Thoracic aorta (tissue), 2 donors: ENCODE data around the gene ZFP57. TPM values are rescaled to one million over a fixed set of nuclear protein-coding genes. Genes with fewer than 3 reads are reported as not detected.
A peak's percentile ranks its signal among the peaks of the same experiment; 100 is the strongest.

Experiments
- ATAC-seq: fragments of 150-250 bp; one replicate; pipeline ENCODE4 v1.8.0; 2017; ENCODE audit warnings: low read depth; ENCODE audit not compliant: insufficient number of reproducible peaks, low FRiP score
- DNase-seq: peaks from one replicate; pipeline ENCODE4 v3.0.0-alpha.2; 2020; ENCODE audit warnings: low spot score
- H3K27ac ChIP-seq, 2 donors: fragments of 200-600 bp; sonication (generic); 1 replicate in 1 of 2; 2 replicates in 1 of 2; pipeline ENCODE4 v1.5.1; 2016; ENCODE audit warnings: mild to moderate bottlenecking in 2 of 2, moderate library complexity in 2 of 2
- H3K27me3 ChIP-seq: fragments of 200-600 bp; sonication (generic); replicated peaks from 2 replicates; pipeline ENCODE4 v1.6.0; 2016; ENCODE audit warnings: mild to moderate bottlenecking; ENCODE audit not compliant: insufficient read depth
- H3K36me3 ChIP-seq: fragments of 200-600 bp; sonication (generic); one replicate; pipeline ENCODE4 v1.5.1; 2016
- H3K4me1 ChIP-seq, 2 donors: fragments of 200-600 bp; sonication (generic); 1 replicate in 1 of 2; 2 replicates in 1 of 2; pipeline versions ENCODE4 v1.5.1 to v1.6.0; 2016; ENCODE audit warnings: low read depth in 2 of 2, mild to moderate bottlenecking in 1 of 2; ENCODE audit not compliant: control insufficient read depth in 1 of 2
- H3K4me3 ChIP-seq: fragments of 200-600 bp; sonication (generic); 2 replicates; pipeline ENCODE4 v1.5.1; 2016; ENCODE audit warnings: mild to moderate bottlenecking
- H3K9me3 ChIP-seq: fragments of 200-600 bp; sonication (generic); 2 replicates; pipeline ENCODE4 v1.5.1; 2016
- CTCF ChIP-seq: fragments of 200-600 bp; sonication (generic); IDR thresholded peaks from one replicate; pipeline ENCODE4 v1.5.1; 2019; ENCODE audit warnings: antibody characterized with exemption
- total RNA-seq, 2 donors: library from RNA; depleted of rRNA; stranded (reverse); fragments of >200 nt; gene quantifications; one replicate each; pipeline versions ENCODE4 v1.1.0 to v1.2.3, GENCODE V29; 2016

ZFP57 gene
- total RNA-seq: 1 to 10 TPM in 1 of 2 donors, not detected in 1; 3.2 TPM

GRCh38 chr6:29680904-29681303 lies at the start of gene ZFP57:
ZFP57 (minus strand) TSS chr6:29681152; CDS start chr6:29677003, 4,149 bp downstream.
- TF ChIP-seq CTCF: no peak
- peak within 1 kb of the TSS; percentile 58 for H3K4me3 ChIP-seq
- ATAC-seq: no peak

GRCh38 chr6:29730575-29731126 lies 49.7 kb upstream of the ZFP57 start:
- no peak for TF ChIP-seq CTCF
- no peaks in the 10 kb centered on the region for H3K27me3 ChIP-seq
- H3K9me3 ChIP-seq: no peaks in the 10 kb centered on the region
- ATAC-seq (no peak), DNase-seq (no peak)
- peaks cover 12% of the 10 kb centered on the region for H3K36me3 ChIP-seq
- H3K4me1 ChIP-seq: peaks cover 4 to 5% of the 10 kb centered on the region in 2 donors
- H3K27ac ChIP-seq: no peak overlapping the region
- H3K4me3 ChIP-seq: no peak overlapping the region

More at GRCh38 chr6:29680904-29681303, at the start of gene ZFP57:
- Histone ChIP-seq H3K36me3 (no peaks in the 10 kb centered on the region), H3K9me3 (no peaks in the 10 kb centered on the region), H3K4me1 (no peaks in the 10 kb centered on the region), H3K27ac (no peak within 1 kb of the TSS), H3K27me3 (no peaks in the 10 kb centered on the region)
- no peak for DNase-seq

GRCh38 chr6:29729774-29730328 lies 48.9 kb upstream of the ZFP57 start:
- H3K9me3 ChIP-seq: no peaks in the 10 kb centered on the region
- no peak overlapping the region for H3K27ac ChIP-seq
- peaks cover 11 to 12% of the 10 kb centered on the region in 2 donors for H3K4me1 ChIP-seq
- no peaks in the 10 kb centered on the region for H3K27me3 ChIP-seq
- ATAC-seq (no peak), DNase-seq (no peak)
- H3K36me3 ChIP-seq: peaks cover 13% of the 10 kb centered on the region
- H3K4me3 ChIP-seq: no peak overlapping the region
- TF ChIP-seq CTCF: no peak

- no peak for ATAC-seq
- Histone ChIP-seq H3K27me3 (no peaks in the 10 kb centered on the region), H3K27ac (no peak overlapping the region), H3K4me3 (no peak overlapping the region), H3K4me1 (peaks cover 16 to 21% of the 10 kb centered on the region in 2 donors), H3K36me3 (peaks cover 13% of the 10 kb centered on the region), H3K9me3 (no peaks in the 10 kb centered on the region)
- TF ChIP-seq CTCF: no peak
- DNase-seq: no peak
These were observed 47.9 kb upstream of the ZFP57 start for GRCh38 chr6:29728875-29729270.

GRCh38 chr6:29728173-29728874 lies 47.4 kb upstream of the ZFP57 start:
- Histone ChIP-seq H3K27ac (no peak overlapping the region), H3K9me3 (no peaks in the 10 kb centered on the region), H3K36me3 (peaks cover 13% of the 10 kb centered on the region), H3K4me3 (no peak overlapping the region), H3K4me1 (peaks cover 16 to 21% of the 10 kb centered on the region in 2 donors), H3K27me3 (no peaks in the 10 kb centered on the region)
- ATAC-seq (no peak), DNase-seq (no peak)
- TF ChIP-seq CTCF: no peak
